ENCODE data around the gene FERD3L. TPM values are rescaled to one million over a fixed set of nuclear protein-coding genes. Genes with fewer than 3 reads are reported as not detected.

The FERD3L gene
- total RNA-seq, 1 experiment from 2014 or later = not detected

DNA sequence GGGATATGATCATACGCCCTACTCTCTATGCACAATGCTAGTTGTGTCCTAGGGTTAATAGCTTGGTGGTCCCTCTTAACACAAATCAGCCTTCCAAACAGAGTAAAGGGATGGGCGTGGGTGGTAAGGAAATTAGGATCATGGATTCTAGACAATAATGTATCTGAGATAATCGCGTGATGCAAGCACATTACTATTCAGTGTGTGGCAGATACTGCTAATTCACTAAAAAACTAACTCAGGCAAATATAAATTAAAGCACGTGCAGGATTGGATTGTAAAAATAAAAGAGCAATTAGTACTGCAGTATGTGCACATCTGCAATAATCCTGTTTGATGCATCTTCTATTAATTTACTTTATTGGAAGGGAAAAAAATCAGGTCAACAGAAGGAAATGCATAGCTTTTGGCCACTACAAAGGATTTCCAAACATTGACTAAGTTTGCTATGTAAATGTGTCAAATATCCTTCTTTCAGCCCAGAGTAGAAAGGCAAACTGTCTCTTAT lies 49.8 kb downstream of the FERD3L start:
- Histone ChIP-seq H3K23me2 (ENCODE audit: insufficient read length, low read depth, low read length, poor library complexity, severe bottlenecking) (no peaks in the 10 kb centered on the region), H2BK120ac (ENCODE audit: low read depth, low read length, poor library complexity, severe bottlenecking) (no peak overlapping the region), H3K14ac (ENCODE audit: insufficient read depth, low read length) (no peak overlapping the region), H2BK15ac (ENCODE audit: low read depth, low read length) (no peak overlapping the region), H4K8ac (replicated peaks; ENCODE audit: insufficient read length, low read depth, low read length) (no peak overlapping the region), H3K18ac (ENCODE audit: insufficient read length, low read depth, low read length) (no peak overlapping the region), H2BK5ac (ENCODE audit: insufficient read length, low read length) (no peak overlapping the region), H3K9me3 (ENCODE audit: control insufficient read depth, low read depth, low read length) (no peaks in the 10 kb centered on the region), H3K23ac (ENCODE audit: insufficient read length, low read depth, low read length) (no peak overlapping the region), H3K27me3 (ENCODE audit: insufficient read depth, low read length) (no peaks in the 10 kb centered on the region), H3K4me1 (ENCODE audit: insufficient read depth, low read length) (peaks cover 13% of the 10 kb centered on the region; the same call in 1 of the 2 replicates), H3T11ph (ENCODE audit: low read length) (no peak overlapping the region), H4K5ac (ENCODE audit: insufficient read length, low read depth, low read length) (no peak overlapping the region), H3K79me2 (ENCODE audit: insufficient read depth, low read length) (no peaks in the 10 kb centered on the region), H3K4ac (ENCODE audit: low read depth, low read length) (no peak overlapping the region), H3K27ac (ENCODE audit: insufficient read length, low read depth, low read length) (no peak overlapping the region), H3K56ac (ENCODE audit: insufficient read length, low read depth, low read length) (no peak overlapping the region), H2AK5ac (ENCODE audit: insufficient read length, low read length) (no peak overlapping the region), H3K79me1 (ENCODE audit: insufficient read depth, low read depth, low read length, poor library complexity, severe bottlenecking) (no peaks in the 10 kb centered on the region), H3K4me2 (ENCODE audit: insufficient read depth, insufficient read length, low read length) (no peak overlapping the region), H4K20me1 (ENCODE audit: control insufficient read depth, insufficient read depth, insufficient read length) (no peaks in the 10 kb centered on the region), H2AFZ (ENCODE audit: low read length) (no peak overlapping the region), H3K9ac (ENCODE audit: extremely low read depth, insufficient read length, low read length) (no peak overlapping the region), H2BK12ac (ENCODE audit: insufficient read length, low read depth, low read length) (no peak overlapping the region), H2BK20ac (ENCODE audit: low read depth, low read length, poor library complexity, severe bottlenecking) (no peak overlapping the region), H4K91ac (ENCODE audit: insufficient read length, low read depth, low read length) (no peak overlapping the region)
- no peak for TF ChIP-seq CTCF (conservative IDR thresholded peaks at IDR 0.05)
- no peaks in the 10 kb centered on the region for H3K36me3 Mint-ChIP-seq (ENCODE audit: insufficient read depth in 1 of 3, low read depth in 3 of 3)
- H3K27me3 Mint-ChIP-seq (ENCODE audit: low read depth) = no peaks in the 10 kb centered on the region; the same call in 1 of the 2 replicates
- no peak overlapping the region for H3K4me3 Mint-ChIP-seq
- H3K4me1 Mint-ChIP-seq = peaks cover 13 to 15% of the 10 kb centered on the region in 2 experiments
- DNase-seq = no peak
- no CpG with 5 or more reads among the region's 5 CpGs for WGBS (ENCODE audit: extremely low coverage, insufficient read length, low lambda C conversion rate)
- no peak overlapping the region for H3K27ac Mint-ChIP-seq
- H3K9me3 Mint-ChIP-seq = no peaks in the 10 kb centered on the region

Other genes starting within 250 kb of the FERD3L start
- not detected in 2 replicates for gene TWIST1, start 27.8 kb downstream of the FERD3L start, total RNA-seq (2021)

Data from H9 (cell line).